Mononuclear cell (primary cell): ENCODE data around the gene PRKAR1B. TPM values are rescaled to one million over a fixed set of nuclear protein-coding genes. Genes with fewer than 3 reads are reported as not detected.
"Not testable (repeated sequence)": the region's sequence is repeated elsewhere in the genome, so short reads cannot be mapped to it uniquely, and the experiment has no call there.

Experiments used
- H3K27me3 ChIP-seq: 2 replicates; pipeline ENCODE4 v1.6.0; 2011; ENCODE audit warnings: low read length, control low read depth; ENCODE audit not compliant: insufficient read depth
- H3K4me1 ChIP-seq: 2 replicates; pipeline ENCODE4 v1.5.1; 2011; ENCODE audit warnings: mild to moderate bottlenecking, low read length, control low read depth; ENCODE audit not compliant: insufficient read depth
- H3K4me3 ChIP-seq: 2 replicates; pipeline ENCODE4 v1.5.1; 2011; ENCODE audit warnings: mild to moderate bottlenecking, low read length, moderate library complexity
- H3K9me3 ChIP-seq: 2 replicates; pipeline ENCODE4 v1.5.1; 2011; ENCODE audit warnings: low read depth, mild to moderate bottlenecking, control low read depth, low read length
- total RNA-seq: library from RNA; depleted of rRNA; stranded (reverse); fragments of >200 nt; gene quantifications from one replicate; pipeline ENCODE4 v1.2.3, GENCODE V29; 2012

Gene PRKAR1B
- total RNA-seq, 1 donor, result 9.4 TPM

GRCh38 chr7:749140-749551 is 22.1 kb upstream of the PRKAR1B start:
- no peaks in the 10 kb centered on the region for H3K4me1 ChIP-seq
- H3K27me3 ChIP-seq, result no peaks in the 10 kb centered on the region
- no peak overlapping the region for H3K4me3 ChIP-seq
- no peaks in the 10 kb centered on the region for H3K9me3 ChIP-seq

GRCh38 chr7:748446-748845 is 21.4 kb upstream of the PRKAR1B start:
- H3K9me3 ChIP-seq, result no peaks in the 10 kb centered on the region
- no peaks in the 10 kb centered on the region for H3K4me1 ChIP-seq
- no peak overlapping the region for H3K4me3 ChIP-seq
- H3K27me3 ChIP-seq, result no peaks in the 10 kb centered on the region

GRCh38 chr7:747186-747585 is 20.1 kb upstream of the PRKAR1B start:
- Histone ChIP-seq H3K4me1 (no peaks in the 10 kb centered on the region), H3K4me3 (no peak overlapping the region), H3K27me3 (no peaks in the 10 kb centered on the region), H3K9me3 (no peaks in the 10 kb centered on the region)

DNA sequence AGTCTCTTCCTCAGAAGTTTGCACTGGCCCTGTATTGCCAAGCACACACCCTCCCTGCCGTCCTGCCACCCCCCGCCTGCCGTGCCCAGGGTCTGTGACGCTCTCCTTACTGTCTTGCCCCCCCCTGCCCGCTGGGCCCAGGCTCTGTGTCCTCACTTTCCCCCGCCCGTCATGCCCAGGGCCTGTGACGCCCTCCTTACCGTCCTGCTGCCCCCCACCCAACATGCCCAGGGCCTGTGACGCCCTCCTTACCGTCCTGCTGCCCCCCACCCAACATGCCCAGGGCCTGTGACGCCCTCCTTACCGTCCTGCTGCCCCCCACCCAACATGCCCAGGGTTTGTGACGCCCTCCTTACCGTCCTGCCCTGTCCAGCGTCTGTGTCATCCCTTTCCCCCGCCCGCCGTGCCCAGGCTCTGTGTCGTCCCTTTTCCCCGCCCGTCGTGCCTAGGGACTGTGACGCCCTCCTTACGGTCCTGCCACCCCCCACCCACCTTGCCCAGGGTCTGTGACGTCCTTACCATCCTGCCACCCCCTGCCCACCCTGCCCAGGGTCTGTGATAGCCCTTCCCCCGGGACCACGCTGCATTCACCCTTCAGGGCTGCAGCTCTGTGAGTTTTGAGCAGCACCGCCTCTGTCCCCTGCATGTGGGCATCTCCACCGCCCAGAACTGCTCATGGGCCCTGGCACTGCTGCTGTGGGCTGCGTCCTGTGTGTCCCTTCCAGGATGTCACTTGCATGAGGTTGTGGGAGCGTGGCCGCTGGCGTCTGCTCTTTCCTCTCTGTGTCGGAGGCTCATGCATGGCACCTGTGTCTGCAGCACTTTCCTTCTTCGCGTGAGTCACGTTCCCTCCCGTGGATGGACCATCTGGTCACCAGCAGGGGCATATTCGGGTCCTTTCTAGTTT is 19.3 kb upstream of the PRKAR1B start:
- no peaks in the 10 kb centered on the region for H3K9me3 ChIP-seq
- H3K4me3 ChIP-seq, result no peak overlapping the region
- H3K4me1 ChIP-seq, result no peaks in the 10 kb centered on the region
- H3K27me3 ChIP-seq, result no peaks in the 10 kb centered on the region

DNA sequence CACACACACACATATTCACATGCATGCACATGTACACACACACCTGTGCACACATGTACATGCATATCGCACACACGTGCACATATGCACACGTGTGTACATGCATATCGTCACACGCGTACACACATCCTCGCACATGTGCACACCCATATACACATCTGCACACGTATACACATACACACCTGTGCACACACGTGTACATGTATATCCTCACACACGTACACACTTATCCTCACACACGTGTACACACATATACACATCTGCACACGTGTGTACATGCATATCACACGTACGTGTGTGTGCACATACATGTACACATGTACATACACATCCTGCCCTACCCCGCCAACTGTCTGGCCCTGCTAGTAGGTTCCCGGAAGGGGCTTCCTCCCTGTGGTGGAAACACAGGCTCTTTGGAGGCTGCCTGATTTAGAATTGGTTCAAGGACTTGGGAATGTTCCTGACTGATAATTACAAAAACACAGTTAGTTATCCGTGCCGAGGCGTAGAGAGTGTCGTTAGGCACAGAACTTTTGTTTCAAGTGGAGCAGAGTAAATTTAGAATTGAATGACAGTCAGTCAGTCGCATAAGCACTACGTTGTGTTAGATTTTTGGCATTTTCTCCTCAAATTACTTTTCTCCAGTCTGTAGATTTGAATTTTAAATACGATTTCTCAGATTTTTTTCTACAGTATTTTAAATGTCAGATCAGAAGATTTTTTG is 18.5 kb upstream of the PRKAR1B start:
- H3K4me3 ChIP-seq, result no peak overlapping the region

DNA sequence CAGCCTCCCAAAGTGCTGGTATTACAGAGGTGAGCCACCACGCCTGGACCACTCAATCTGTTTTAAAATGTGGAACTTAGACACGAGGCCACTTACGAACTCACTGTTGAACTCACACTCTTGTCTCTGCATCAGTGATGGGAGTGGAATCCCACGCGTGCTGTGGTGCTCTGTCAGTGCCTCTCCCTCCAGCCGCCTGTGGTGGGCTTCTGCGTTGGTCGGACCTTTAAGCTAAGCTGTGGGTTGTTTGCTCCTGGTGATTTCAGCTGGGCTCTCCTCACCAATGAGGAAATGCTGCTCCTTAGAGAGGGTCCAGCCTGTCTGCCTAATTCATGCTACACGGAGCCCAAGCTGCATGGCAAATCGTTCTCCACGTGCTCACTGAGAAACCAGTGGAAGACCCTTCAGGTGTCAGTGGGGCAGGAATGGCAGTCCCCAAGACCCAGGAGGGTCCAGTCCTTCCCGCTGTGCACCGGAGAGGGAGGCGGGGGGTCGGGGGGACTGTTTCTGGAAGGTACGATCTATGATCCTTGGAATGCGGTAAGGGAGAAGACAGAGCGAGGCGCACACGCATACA is 17.9 kb upstream of the PRKAR1B start:
- H3K4me3 ChIP-seq, result no peak overlapping the region
- H3K4me1 ChIP-seq, result no peaks in the 10 kb centered on the region
- no peaks in the 10 kb centered on the region for H3K27me3 ChIP-seq
- H3K9me3 ChIP-seq, result no peaks in the 10 kb centered on the region

More for the DNA sequence above, 18.5 kb upstream of the PRKAR1B start:
- H3K9me3 ChIP-seq, result no peaks in the 10 kb centered on the region
- H3K4me1 ChIP-seq, result no peaks in the 10 kb centered on the region
- H3K27me3 ChIP-seq, result no peaks in the 10 kb centered on the region

DNA sequence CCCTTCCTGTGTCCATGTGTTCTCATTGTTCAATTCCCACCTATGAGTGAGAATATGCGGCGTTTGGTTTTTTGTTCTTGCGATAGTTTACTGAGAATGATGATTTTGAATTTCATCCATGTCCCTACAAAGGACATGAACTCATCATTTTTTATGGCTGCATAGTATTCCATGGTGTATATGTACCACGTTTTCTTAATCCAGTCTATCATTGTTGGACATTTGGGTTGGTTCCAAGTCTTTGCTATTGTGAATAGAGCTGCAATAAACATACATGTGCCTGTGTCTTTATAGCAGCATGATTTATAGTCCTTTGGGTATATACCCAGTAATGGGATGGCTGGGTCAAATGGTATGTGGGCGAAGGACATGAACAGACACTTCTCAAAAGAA is 17.0 kb upstream of the PRKAR1B start:
- H3K4me1 ChIP-seq, result not testable (repeated sequence)

GRCh38 chr7:743341-744127 is 16.5 kb upstream of the PRKAR1B start:
- H3K4me3 ChIP-seq, H3K9me3 ChIP-seq, H3K4me1 ChIP-seq, H3K27me3 ChIP-seq: not testable (repeated sequence)

More for the DNA sequence above, 17.0 kb upstream of the PRKAR1B start:
- H3K9me3 ChIP-seq, H3K4me3 ChIP-seq, H3K27me3 ChIP-seq: not testable (repeated sequence)

DNA sequence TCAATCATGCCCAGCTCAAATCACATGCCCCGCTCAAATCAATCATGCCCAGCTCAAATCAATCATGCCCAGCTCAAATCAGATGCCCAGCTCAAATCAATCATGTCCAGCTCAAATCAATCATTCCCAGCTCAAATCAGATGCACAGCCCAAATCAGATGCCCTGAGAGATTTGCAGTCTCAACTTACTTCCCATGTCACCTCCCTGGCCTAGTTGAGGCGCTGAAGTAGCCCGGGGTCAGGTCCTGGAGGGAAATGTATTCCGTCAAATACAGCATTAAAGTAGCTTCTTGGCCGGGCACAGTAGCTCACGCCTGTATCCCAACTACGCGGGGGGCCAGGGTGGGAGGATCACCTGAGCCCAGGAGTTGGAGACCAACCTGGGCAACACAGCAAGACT is 15.7 kb upstream of the PRKAR1B start:
- Histone ChIP-seq H3K27me3 (no peaks in the 10 kb centered on the region), H3K9me3 (no peaks in the 10 kb centered on the region), H3K4me3 (no peak overlapping the region), H3K4me1 (no peaks in the 10 kb centered on the region)

GRCh38 chr7:741850-742249 is 14.8 kb upstream of the PRKAR1B start:
- H3K9me3 ChIP-seq, result no peaks in the 10 kb centered on the region
- no peak overlapping the region for H3K4me3 ChIP-seq
- H3K27me3 ChIP-seq, result no peaks in the 10 kb centered on the region
- no peaks in the 10 kb centered on the region for H3K4me1 ChIP-seq

DNA sequence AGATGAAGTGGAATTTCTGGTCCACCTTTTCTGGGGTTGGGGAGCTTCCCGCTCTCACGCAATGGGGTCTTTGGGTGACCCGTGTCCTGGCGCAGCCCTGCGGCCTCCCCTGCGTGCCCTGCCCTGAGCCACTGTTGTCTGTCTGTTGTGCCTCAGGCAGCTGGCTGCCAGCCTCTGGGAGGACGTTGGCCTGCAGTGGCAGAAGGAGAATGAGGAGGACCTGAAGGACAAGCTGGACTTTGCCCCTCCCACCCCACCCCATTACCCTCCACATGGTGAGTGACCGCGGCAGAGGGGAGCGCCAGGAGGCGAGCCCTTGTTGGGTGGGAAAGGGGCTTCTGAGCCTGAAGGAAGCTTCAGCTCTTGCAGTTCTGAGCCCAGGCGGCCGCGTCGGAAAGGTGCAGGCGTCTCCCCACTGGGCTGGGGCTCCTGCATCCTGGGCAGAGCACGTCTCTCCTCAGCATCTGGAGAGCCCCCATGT is 14.2 kb upstream of the PRKAR1B start:
- H3K4me1 ChIP-seq, result no peaks in the 10 kb centered on the region
- H3K27me3 ChIP-seq, result no peaks in the 10 kb centered on the region
- H3K9me3 ChIP-seq, result no peaks in the 10 kb centered on the region
- H3K4me3 ChIP-seq, result no peak overlapping the region

GRCh38 chr7:739983-740942 is 13.2 kb upstream of the PRKAR1B start:
- H3K4me3 ChIP-seq, result no peak overlapping the region
- H3K9me3 ChIP-seq, result peaks cover 3% of the 10 kb centered on the region
- no peaks in the 10 kb centered on the region for H3K4me1 ChIP-seq
- H3K27me3 ChIP-seq, result no peaks in the 10 kb centered on the region

GRCh38 chr7:739455-739982 is 12.4 kb upstream of the PRKAR1B start:
- H3K27me3 ChIP-seq, result no peaks in the 10 kb centered on the region
- H3K9me3 ChIP-seq, result peaks cover 10% of the 10 kb centered on the region
- H3K4me3 ChIP-seq, result no peak overlapping the region
- no peaks in the 10 kb centered on the region for H3K4me1 ChIP-seq
